ENCODE data around the gene C1orf232. TPM values are rescaled to one million over a fixed set of nuclear protein-coding genes. Genes with fewer than 3 reads are reported as not detected.

The C1orf232 gene
- polyA plus RNA-seq (ENCODE audit: insufficient read depth in 1 of 5, insufficient read length in 5 of 5, low replicate concordance in 1 of 5) = not detected
- long read RNA-seq, donor 1, partial matches to known transcripts = 20 of 20 reads
- long read RNA-seq, donor 1, other reads (novel, unspliced or antisense) = 0 of 20 reads
- long read RNA-seq, donor 2 = 0 reads
- long read RNA-seq, donor 3 = 0 reads
- long read RNA-seq, donor 4 = 0 reads
- long read RNA-seq, donor 5 = 0 reads
- long read RNA-seq, donor 6 = 0 reads
- long read RNA-seq, donor 7 = 0 reads
- long read RNA-seq, donor 8 = 0 reads

DNA sequence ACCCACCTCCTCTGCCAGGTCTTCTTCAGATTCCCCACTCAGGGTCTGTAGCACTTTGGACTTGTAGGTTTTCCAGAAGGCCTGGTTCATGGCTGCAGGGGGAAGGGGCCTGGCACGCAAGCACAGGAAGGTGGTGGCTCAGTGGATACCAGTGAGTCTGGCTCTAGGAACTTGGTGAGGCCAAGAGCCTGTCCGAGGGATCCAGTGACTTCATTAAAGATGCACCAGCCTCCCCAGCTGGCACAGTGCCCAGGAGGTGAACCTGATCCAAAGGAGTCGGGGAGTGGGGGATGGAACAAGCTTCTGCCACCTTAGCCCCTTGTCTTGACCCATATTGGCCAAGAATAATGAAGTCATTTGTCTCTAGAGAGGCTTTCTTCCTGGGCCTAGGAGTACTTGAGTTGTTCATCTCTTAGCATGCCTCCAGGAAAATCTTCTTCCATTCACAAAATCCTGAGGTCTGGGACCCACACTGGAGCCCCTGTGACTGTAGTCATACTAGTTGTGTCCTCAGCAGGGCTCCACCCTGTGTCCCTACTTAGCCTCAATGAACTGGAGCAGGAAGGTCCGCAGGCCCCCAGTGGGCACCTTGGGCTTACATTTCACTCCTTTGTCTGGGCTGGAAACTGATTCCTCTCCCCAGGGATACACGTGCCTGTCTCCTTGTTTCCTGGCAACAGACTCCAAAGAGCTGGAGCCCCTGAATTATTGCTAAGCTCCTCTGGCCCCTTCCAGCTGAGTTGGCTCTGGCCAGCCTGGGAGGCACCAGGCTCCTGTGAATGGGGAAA is at the start of gene C1orf232:
C1orf232 (minus strand) TSS at position 554 of the 788 bp plus-strand sequence; CDS start at position 90, 464 bp downstream.
- no peak for DNase-seq

DNA sequence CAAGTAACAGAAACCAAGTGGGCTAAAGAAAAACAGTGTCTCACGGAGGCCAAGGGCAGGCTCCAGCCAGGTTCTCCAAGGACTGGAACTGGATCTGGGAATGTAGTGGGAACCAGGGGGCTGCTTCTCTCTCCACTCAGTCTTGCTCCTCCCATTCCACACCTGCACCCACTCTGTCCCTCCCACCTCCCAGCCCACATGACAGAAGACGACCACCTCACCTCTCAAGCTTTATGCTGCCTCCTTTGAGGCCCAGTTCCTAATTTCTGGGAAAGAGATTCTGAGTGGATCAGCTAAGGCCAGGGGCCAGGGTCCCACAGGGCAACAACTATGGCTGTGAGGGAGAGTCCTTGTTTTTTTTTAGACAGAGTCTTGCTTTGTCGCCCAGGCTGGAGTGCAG is 46.5 kb upstream of the C1orf232 start:
- DNase-seq = no peak

DNA sequence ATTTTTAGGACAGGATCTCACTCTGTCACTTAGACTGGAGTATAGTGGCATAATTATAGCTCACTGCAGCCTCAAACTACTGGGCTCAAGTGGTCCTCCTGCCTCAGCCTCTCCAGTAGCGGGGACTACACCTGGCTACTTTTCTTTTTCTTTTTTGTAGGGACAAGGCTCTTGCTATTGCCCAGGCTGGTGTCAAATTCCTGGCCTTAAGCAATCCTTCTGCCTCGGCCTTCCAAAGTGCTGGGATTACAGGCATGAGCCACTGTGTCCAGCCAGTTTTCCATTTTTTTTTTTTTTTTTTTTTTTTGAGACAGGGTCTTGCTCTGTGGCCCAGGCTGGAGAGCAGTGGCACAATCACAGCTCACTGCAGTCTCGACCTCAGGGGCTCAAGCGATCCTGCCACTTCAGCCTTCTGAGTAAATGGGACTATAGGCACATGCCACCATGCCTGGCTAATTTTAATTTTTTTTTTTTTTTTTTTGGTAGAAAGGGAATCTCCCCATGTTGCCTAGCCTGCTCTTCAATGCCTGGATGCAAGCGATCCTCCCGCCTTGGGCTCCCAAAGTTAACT is 44.7 kb upstream of the C1orf232 start:
- DNase-seq = no peak

DNA sequence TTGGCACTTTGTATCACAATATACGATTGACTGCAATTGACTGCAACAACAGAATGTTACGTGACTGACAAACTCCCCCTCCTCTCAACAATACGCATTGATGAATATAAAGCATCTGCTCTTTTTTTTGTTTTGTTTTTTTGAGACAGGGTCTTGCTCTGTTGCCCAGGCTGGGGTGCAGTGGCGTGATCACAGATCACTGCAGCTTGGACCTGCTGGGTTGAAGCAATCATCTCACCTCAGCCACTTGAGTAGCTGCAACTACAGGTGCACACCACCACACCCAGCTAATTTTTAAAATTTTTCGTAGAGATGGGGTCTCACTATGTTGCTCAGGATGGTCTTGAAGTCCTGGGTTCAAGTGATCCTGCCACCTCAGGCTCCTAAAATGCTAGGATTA is 44.0 kb upstream of the C1orf232 start:
- no peak for DNase-seq

DNA sequence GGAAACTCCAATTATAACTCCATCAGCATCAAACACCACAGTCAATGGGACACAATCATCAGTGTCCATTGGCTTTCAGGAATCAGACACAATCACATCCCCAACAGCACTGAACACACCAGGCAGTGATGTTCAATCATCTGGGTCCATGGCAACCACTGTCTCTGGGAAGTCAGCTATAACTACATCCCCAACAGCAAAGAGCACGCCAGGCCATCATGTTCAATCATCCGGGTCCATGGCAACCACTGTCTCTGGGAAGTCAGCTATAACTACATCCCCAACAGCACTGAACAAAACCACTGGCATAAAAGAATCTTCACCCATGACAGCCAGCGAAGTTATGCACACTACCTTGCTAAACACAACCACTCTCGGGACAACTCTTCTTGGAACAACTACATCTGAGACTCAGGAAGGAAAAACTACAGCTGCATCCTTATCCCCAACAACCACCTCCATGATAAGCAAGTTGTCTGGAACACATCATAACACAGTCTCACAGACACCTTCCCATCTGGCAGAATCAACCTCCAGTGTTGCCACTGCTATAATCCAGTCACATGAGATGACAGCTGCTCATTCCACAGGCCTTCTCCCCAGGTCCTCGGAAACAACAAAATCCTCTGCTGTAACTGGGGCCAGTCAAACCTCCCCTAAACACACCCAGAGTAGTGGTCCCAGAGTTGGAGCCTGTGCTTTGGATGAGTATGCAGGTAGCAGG is 41.5 kb upstream of the C1orf232 start:
- no peak for DNase-seq

DNA sequence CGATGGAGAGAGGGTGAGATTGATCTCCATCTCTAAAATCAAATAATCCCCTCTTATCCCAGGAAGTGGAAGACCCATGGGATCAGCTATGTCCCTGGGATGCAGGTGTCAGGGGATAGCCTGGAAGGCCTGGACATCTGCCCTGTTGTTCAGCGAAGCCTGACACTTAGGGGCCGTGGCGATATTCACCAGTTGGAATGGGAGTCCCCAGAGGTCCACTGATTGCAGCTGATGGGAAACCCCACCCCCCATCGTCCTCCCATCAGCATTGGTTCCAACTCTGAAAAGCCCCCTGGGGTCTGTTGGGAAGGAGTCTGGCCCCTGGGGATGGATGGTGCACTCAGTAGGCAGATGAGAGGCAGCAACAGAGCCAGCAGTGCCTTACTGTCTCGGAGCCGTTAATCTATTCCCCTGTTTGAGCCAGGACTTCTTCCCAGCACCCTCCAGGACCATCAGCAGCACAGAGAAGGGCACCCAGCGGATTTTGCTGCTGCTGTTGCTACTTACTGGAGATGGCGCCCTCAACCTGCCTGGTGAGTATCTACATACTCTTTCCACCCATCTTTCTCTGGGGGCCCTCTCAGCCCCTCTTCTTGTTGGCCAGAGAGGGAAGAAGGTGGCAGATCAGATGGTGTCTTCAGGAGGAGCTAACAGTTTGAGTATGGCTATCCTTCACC is 35.0 kb upstream of the C1orf232 start:
- DNase-seq = no peak

- no peak for DNase-seq
These were observed 31.6 kb upstream of the C1orf232 start for GRCh38 chr1:26200413-26200812.

DNA sequence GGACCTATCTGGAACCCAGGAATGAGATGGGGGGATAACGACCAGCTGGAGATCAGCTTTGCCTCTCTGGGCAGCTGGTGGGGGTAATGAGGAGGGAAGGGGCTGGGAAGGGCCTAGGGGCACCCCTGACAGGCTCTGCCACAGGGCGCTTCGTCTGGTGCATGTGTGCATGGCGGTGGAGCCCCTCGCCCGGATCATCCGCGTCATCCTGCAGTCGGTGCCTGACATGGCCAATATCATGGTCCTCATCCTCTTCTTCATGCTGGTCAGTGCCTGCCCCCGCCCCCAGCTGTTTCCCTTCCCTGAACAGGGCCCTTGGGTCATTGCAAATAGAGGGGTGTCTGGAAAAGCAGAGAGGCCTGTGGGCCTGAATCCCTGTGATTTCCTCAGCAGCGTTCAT is 29.1 kb upstream of the C1orf232 start:
- DNase-seq = no peak

- no peak for DNase-seq
These were observed 28.5 kb upstream of the C1orf232 start for GRCh38 chr1:26197301-26197700.

DNA sequence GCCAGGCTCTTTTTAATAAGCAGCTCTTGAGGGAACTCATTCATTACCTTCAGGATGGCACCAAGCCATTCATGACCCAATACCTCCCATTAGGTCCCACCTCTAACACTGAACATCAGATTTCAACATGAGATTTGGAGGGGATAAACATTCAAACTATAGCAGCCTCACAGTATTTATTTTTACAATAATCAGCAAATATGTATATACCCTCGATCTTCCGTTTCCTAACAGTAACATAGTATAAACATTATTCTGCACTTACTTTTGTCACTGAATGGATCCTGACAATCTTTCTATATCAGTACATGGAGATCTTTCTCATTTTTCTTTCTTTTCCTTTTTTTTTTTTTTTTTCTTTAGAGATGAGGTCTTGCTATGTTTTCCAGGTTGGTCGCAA is 27.0 kb upstream of the C1orf232 start:
- DNase-seq = no peak

GRCh38 chr1:26191739-26192138 is 23.0 kb upstream of the C1orf232 start:
- no peak for DNase-seq

DNA sequence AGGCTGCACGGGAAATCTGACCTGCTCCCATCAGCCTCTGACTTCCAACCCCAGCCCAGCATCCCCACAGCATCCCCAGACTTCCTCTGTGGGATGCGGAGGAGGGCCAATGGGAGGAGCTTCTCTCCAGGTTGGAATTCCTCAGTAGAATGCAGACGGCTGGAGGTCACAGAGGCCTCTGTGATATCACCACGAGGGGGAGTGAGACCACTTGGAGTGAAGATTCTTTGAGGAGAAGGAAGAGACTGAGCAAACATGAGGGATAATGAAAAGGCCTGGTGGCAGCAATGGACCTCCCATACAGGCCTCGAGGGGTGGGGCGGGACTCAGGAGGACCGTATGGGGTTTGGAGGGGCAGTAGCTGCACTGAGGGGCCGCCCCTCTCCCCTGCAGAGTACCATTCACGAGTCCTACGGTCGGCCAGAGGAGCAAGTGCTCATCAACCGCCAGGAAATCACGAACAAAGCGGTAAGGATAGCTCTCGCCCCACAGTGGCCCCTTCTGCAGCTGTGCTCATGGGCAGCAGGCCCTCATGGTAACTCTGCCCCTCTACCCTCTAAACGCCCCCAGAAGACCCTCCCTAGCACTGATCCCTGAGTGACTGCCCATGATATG is 21.7 kb upstream of the C1orf232 start, which contains the start of gene CATSPER4:
CATSPER4 (plus strand) TSS at position 230 of the 615 bp plus-strand sequence; CDS start at position 256, 26 bp downstream.
- DNase-seq = no peak

DNA sequence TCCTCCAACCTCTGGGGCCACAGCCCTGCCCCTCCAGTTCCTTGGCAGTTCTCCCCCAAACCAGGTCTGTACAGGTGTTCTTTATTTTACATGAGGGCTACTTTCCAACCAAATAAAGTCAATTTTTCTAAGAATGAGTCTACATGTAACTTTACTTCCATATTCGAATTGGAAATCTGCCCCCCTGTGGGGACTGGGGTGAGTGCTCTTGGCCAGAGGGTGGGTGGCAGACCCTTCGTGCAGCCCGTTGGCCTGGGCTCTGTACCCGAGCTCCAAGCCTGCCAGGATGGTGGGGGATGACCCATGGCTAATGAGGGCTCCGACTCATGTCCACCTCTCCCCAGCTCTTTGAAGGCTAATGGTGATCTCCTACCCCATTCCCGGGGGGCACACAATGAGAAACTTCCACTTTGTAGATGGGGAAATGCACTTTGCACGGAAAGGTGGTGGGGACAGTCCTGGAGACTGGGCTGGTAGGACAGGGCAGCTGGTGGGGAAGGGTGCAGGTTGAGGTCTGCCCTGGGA is 21.1 kb upstream of the C1orf232 start:
- DNase-seq = no peak

- DNase-seq = no peak
These were observed 20.6 kb upstream of the C1orf232 start for GRCh38 chr1:26189331-26189730.

GRCh38 chr1:26188477-26188876 is 19.7 kb upstream of the C1orf232 start:
- DNase-seq = no peak

DNA sequence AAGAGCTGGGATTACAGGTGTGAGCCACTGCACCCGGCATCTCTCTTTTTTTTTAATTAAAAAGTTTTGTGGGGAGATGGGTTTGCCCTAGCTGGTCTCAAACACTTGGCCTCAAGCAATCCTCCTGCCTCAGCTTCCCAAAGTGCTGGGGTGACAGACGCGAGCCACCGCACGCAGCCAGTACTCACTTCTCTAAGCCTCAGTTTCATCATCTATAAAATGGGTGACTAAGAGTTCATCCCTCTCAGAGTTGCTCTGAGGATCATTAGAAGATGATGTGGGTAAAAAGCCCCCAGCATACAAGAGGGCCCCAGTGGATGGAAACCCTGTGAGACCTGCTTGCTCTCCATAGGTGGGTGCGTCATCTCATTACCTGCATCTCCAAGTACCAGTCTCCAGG is 19.1 kb upstream of the C1orf232 start:
- no peak for DNase-seq

GRCh38 chr1:26184883-26185282 is 16.1 kb upstream of the C1orf232 start:
- no peak for DNase-seq

- DNase-seq = no peak
These were observed 15.3 kb upstream of the C1orf232 start for GRCh38 chr1:26184086-26184485.

DNA sequence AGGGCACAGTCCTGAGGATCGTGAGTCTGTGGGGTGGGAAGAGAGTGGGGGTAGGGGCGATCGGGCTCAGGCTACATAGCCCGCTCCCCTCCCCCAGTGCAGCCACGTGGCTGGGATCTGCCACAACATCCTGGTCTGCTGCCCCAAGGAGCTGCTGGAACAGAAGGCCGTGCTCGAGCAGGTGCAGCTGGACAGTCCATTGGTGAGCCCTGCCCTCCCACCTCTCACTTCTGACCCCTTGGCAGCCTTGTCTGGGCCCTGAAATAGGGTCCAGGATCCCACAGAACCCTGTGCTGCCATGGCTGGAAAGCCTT is 13.6 kb upstream of the C1orf232 start:
- DNase-seq = no peak

DNA sequence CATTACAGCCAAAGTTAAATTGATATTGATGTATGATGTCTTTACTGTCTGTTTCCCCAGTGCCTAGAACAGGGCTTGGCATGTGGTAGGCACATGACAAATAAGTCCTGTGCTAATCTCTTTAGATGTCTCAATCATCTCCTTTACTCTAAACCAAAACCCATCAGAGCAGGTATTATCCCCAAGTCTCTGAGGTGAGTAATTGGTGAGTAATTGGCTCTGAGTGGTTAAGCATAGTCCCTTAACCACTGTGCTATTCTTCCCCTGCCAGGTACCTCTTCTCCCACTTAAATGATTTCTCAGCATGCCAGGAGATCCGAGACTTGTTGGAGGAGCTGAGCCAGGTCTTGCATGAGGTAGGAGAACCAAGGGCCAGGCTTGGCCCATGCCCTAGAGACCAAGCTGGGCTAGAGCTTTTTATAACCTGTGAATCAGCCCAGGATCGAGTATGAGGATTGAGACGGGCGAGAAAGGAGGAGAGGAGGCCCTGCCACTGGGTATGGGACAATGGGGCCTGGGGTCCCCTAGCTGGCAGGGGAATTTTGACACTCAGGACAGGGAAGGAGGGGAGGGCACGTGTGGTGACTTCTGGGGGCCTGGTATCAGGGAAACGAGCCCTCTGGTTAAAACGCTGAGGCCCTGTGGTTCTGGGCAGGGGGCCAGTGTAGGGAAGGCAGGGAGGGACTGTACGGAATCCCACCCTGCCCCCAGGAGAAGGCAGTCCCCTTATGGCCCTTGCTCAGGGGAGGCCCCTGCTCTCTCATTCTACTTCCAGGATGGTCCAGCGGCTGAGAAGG is 13.0 kb upstream of the C1orf232 start:
- DNase-seq = no peak

Measured in right lung (tissue), 10 donors.